ENCODE results near the gene SDF4.

The SDF4 gene, protein sequence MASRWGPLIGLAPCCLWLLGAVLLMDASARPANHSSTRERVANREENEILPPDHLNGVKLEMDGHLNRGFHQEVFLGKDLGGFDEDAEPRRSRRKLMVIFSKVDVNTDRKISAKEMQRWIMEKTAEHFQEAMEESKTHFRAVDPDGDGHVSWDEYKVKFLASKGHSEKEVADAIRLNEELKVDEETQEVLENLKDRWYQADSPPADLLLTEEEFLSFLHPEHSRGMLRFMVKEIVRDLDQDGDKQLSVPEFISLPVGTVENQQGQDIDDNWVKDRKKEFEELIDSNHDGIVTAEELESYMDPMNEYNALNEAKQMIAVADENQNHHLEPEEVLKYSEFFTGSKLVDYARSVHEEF

GRCh38 chr1:1231400-1232207 is at the start of gene SDF4:
Gene SDF4 (minus strand): TSS chr1:1232001. CDS start chr1:1228772, 3,229 bp downstream.
- DNase-seq (ENCODE audit: low read depth in 2 of 3, low spot score in 2 of 3) = peak; percentile 83 to 95 (median 90)

- DNase-seq (ENCODE audit: low read depth in 2 of 3, low spot score in 2 of 3) = no peak
These were observed 49.1 kb upstream of the SDF4 start for GRCh38 chr1:1280782-1281481.

DNA sequence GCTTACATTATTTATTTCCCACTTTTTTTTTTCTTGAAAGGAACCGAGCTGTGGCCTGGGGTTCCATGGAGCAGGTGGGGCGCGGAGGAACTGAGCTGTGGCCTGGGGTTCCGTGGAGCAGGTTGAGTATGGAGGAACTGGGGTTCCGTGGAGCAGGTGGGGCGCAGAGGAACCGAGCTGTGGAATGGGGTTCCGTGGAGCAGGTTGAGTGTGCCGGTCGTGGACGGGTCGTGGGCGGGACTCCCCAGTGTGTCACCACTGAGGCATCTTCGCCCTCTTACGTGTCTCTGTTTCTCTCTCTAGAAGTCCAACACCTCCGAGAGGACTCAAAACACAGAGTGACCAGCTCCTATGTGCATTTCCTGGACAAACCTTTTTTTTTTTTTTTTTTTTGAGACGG is 47.2 kb upstream of the SDF4 start:
- no peak for DNase-seq (ENCODE audit: low read depth in 2 of 3, low spot score in 2 of 3)

- no peak for DNase-seq (ENCODE audit: low read depth in 2 of 3, low spot score in 2 of 3)
These were observed 46.8 kb upstream of the SDF4 start for GRCh38 chr1:1278620-1279019.

- DNase-seq (ENCODE audit: low read depth in 2 of 3, low spot score in 2 of 3) = no peak
These were observed 44.0 kb upstream of the SDF4 start for GRCh38 chr1:1275836-1276235.

- DNase-seq (ENCODE audit: low read depth in 2 of 3, low spot score in 2 of 3) = no peak
These were observed 43.2 kb upstream of the SDF4 start for GRCh38 chr1:1274931-1275431.

DNA sequence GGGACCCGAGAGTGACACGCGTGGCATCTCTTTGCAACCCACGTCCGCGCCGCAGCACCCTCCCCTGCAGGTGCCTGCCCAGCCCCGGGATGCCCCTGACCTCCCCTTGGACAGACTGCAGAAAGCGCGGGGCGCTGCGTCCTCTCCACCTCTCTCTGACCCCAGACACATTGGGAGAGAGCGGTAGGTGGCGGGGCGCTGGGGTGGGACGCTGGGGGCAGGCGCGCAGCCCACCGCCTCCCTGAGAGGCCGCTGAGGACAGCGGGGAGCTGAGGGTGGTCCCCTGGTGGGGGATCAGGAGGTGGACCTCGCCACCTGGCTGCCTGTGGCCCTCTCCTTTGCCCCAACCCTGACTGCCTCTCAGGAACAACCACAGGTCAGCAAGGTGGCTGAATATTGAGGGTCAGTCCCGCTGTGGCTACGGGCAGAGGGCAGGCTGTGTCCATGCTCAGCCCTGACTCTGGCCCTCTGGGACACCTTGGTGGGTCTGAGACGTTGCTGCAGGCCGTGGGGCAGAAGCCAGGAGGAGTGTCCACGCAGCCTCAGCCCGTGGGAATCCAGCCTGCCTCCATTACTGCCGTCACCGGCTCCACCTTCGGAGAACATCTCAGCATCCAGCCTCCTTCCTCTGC is 42.6 kb upstream of the SDF4 start:
- DNase-seq (ENCODE audit: low read depth in 2 of 3, low spot score in 2 of 3) = no peak

- peak; percentile 84 to 89 (median 86) for DNase-seq (ENCODE audit: low read depth in 2 of 3, low spot score in 2 of 3)
These were observed 41.9 kb upstream of the SDF4 start, which contains the start of gene UBE2J2 for GRCh38 chr1:1273512-1274298. Gene UBE2J2 (minus strand): TSS chr1:1273854. CDS start chr1:1267992, 5,862 bp downstream.

- no peak for DNase-seq (ENCODE audit: low read depth in 2 of 3, low spot score in 2 of 3)
These were observed 41.4 kb upstream of the SDF4 start for GRCh38 chr1:1273209-1273511.

- DNase-seq (ENCODE audit: low read depth in 2 of 3, low spot score in 2 of 3) = no peak
These were observed 40.8 kb upstream of the SDF4 start for GRCh38 chr1:1272341-1273208.

GRCh38 chr1:1270813-1271212 is 39.0 kb upstream of the SDF4 start:
- DNase-seq (ENCODE audit: low read depth in 2 of 3, low spot score in 2 of 3) = no peak

- no peak for DNase-seq (ENCODE audit: low read depth in 2 of 3, low spot score in 2 of 3)
These were observed 36.5 kb upstream of the SDF4 start for GRCh38 chr1:1268284-1268682.

GRCh38 chr1:1267488-1268283 is 35.9 kb upstream of the SDF4 start:
- DNase-seq (ENCODE audit: low read depth in 2 of 3, low spot score in 2 of 3) = no peak

- no peak for DNase-seq (ENCODE audit: low read depth in 2 of 3, low spot score in 2 of 3)
These were observed 33.1 kb upstream of the SDF4 start for GRCh38 chr1:1264868-1265272.

- DNase-seq (ENCODE audit: low read depth in 2 of 3, low spot score in 2 of 3) = no peak
These were observed 32.2 kb upstream of the SDF4 start for GRCh38 chr1:1264026-1264425.

DNA sequence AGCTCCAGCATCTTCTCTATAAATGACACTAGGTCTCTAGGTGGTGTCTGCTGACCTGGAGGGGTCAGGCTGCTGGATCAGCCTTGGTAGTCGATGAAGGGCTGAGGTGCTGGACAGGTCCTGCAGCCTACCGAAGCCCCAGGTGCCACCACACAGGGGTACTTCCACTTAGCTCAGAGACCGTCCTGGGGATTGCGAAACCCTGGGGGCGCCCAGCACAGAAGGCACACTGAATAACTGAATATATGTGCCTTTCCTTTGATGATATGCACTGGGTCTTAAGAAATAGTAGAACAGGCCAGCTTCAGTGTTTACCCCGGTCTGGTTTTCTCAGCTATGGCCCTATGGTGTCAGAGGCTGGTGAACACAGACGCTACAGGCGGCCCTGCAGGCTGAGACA is 31.0 kb upstream of the SDF4 start:
- no peak for DNase-seq (ENCODE audit: low read depth in 2 of 3, low spot score in 2 of 3)

- DNase-seq (ENCODE audit: low read depth in 2 of 3, low spot score in 2 of 3) = no peak
These were observed 30.3 kb upstream of the SDF4 start for GRCh38 chr1:1262071-1262470.

GRCh38 chr1:1260843-1261560 is 29.2 kb upstream of the SDF4 start:
- DNase-seq (ENCODE audit: low read depth in 2 of 3, low spot score in 2 of 3) = no peak

Measured in activated CD8-positive, alpha-beta memory T cell treated with anti-CD3 and anti-CD28 coated beads for 48 hours (primary cell).